SK-N-SH treated with all-trans-retinoic acid at 6 μM for 48 hours (cell line): ENCODE measurements around the gene ACACB.

Source experiments
- ATAC-seq: fragments of 200-7000 bp; cut with Tn5 transposase; 3 replicates; pipeline ENCODE4 v1.9.1; 2020; ENCODE audit warnings: mild to moderate bottlenecking, moderate library complexity
- ARNTL ChIP-seq: fragments of 450-650 bp; formaldehyde crosslinking; IDR thresholded peaks from 2 replicates; pipeline ENCODE4 v1.5.0; 2020; ENCODE audit warnings: low read depth, mild to moderate bottlenecking, moderate library complexity, borderline replicate concordance
- BACH2 ChIP-seq: fragments of 250-450 bp; sonication (Bioruptor Pico); IDR thresholded peaks from 2 replicates; pipeline ENCODE4 v1.9.0; 2021; ENCODE audit warnings: mild to moderate bottlenecking, borderline replicate concordance
- CSDC2 ChIP-seq: fragments of 250-450 bp; sonication (Bioruptor Pico); IDR thresholded peaks from 2 replicates; pipeline ENCODE4 v1.5.0; 2020; ENCODE audit warnings: mild to moderate bottlenecking, moderate library complexity
- ESRRG ChIP-seq: fragments of 250-450 bp; sonication (Bioruptor Pico); IDR thresholded peaks from 2 replicates; pipeline ENCODE4 v1.6.1; 2021; ENCODE audit warnings: mild to moderate bottlenecking
- GLIS3 ChIP-seq: fragments of 250-450 bp; sonication (Bioruptor Pico); IDR thresholded peaks from 2 replicates; pipeline ENCODE4 v1.5.0; 2020; ENCODE audit warnings: mild to moderate bottlenecking, moderate library complexity
- ISL1 ChIP-seq: fragments of 250-450 bp; sonication (Bioruptor Pico); IDR thresholded peaks from 2 replicates; pipeline ENCODE4 v2.1.2; 2022; ENCODE audit warnings: mild to moderate bottlenecking, moderate library complexity
- OSR1 ChIP-seq: fragments of 250-450 bp; sonication (Bioruptor Pico); IDR thresholded peaks from 2 replicates; pipeline ENCODE4 v1.8.0; 2022; ENCODE audit warnings: moderate library complexity, mild to moderate bottlenecking, inconsistent platforms
- PPARA ChIP-seq: fragments of 250-450 bp; sonication (Bioruptor Pico); IDR thresholded peaks from 2 replicates; pipeline ENCODE4 v1.5.0; 2020; ENCODE audit warnings: mild to moderate bottlenecking, borderline replicate concordance
- RARB ChIP-seq: fragments of 250-450 bp; sonication (Bioruptor Pico); IDR thresholded peaks from 2 replicates; pipeline ENCODE4 v1.8.0; 2021; ENCODE audit warnings: mild to moderate bottlenecking, moderate library complexity
- SNAI2 ChIP-seq: fragments of 250-450 bp; sonication (Bioruptor Pico); IDR thresholded peaks from 2 replicates; pipeline ENCODE4 v1.5.0; 2020; ENCODE audit warnings: mild to moderate bottlenecking, moderate library complexity
- TOX ChIP-seq: fragments of 250-450 bp; sonication (Bioruptor Pico); IDR thresholded peaks from 2 replicates; pipeline ENCODE4 v1.8.0; 2021; ENCODE audit warnings: mild to moderate bottlenecking, moderate library complexity, borderline replicate concordance
- ZC3H10 ChIP-seq: fragments of 250-450 bp; sonication (Bioruptor Pico); IDR thresholded peaks from 2 replicates; pipeline ENCODE4 v1.5.1; 2021; ENCODE audit warnings: mild to moderate bottlenecking, moderate library complexity
- ZFP3 ChIP-seq: fragments of 250-450 bp; sonication (Bioruptor Pico); IDR thresholded peaks from 2 replicates; pipeline ENCODE4 v1.5.0; 2020; ENCODE audit warnings: mild to moderate bottlenecking, moderate library complexity
- ZFP30 ChIP-seq: fragments of 450-650 bp; formaldehyde crosslinking; IDR thresholded peaks from 2 replicates; pipeline ENCODE4 v1.5.0; 2022; ENCODE audit warnings: mild to moderate bottlenecking, moderate library complexity
- ZNF565 ChIP-seq: fragments of 450-650 bp; formaldehyde crosslinking; conservative IDR thresholded peaks from 2 replicates; pipeline ENCODE4 v1.5.0; 2020; ENCODE audit warnings: low read depth, mild to moderate bottlenecking, moderate library complexity
- ZNF70 ChIP-seq: fragments of 450-650 bp; formaldehyde crosslinking; IDR thresholded peaks from 2 replicates; pipeline ENCODE4 v1.5.0; 2020; ENCODE audit warnings: mild to moderate bottlenecking, moderate library complexity
- ZNF8 ChIP-seq: fragments of 450-650 bp; formaldehyde crosslinking; IDR thresholded peaks from 2 replicates; pipeline ENCODE4 v1.5.0; 2020; ENCODE audit warnings: mild to moderate bottlenecking, moderate library complexity
- TF ChIP-seq, protein P1 (sequence below): fragments of 250-450 bp; sonication (Bioruptor Pico); IDR thresholded peaks from 2 replicates; pipeline ENCODE4 v1.8.0; 2021; ENCODE audit warnings: low read depth, mild to moderate bottlenecking, moderate library complexity, borderline replicate concordance
- TF ChIP-seq, protein P2 (sequence below): fragments of 250-450 bp; sonication (Bioruptor Pico); IDR thresholded peaks from 2 replicates; pipeline ENCODE4 v1.5.1; 2021; ENCODE audit warnings: mild to moderate bottlenecking, moderate library complexity
- TF ChIP-seq, protein P3 (sequence below): fragments of 250-450 bp; sonication (Bioruptor Pico); IDR thresholded peaks from 2 replicates; pipeline ENCODE4 v1.5.1; 2020; ENCODE audit warnings: low read depth, mild to moderate bottlenecking, moderate library complexity
- TF ChIP-seq, protein P4 (sequence below): fragments of 250-450 bp; sonication (Bioruptor Pico); IDR thresholded peaks from 2 replicates; pipeline ENCODE4 v1.8.0; 2020; ENCODE audit warnings: mild to moderate bottlenecking, moderate library complexity, borderline replicate concordance
- TF ChIP-seq, protein P5 (sequence below): fragments of 250-450 bp; sonication (Bioruptor Pico); IDR thresholded peaks from 2 replicates; pipeline ENCODE4 v1.5.0; 2020; ENCODE audit warnings: mild to moderate bottlenecking, moderate library complexity

Gene ACACB

DNA sequence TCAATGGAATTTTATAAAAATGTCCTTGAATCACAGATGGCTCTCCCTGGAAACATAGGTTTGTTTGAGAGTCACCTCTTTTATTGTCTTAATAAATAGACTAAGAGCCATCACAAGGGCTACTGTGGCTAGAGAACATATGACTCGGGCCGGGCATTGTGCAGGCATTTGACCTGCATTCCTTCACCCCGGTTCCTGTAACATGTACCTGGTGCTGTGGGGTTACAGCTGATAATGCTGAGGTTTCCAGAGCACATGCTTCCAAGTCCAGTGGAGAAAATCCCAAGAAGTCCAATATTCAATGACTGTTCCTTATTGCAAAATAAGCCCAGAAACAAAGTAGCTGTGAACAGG is 1.0 kb upstream of the ACACB start:
- no peak for TF ChIP-seq GLIS3 (CRISPR knock-in tag)
- no peak for TF ChIP-seq CSDC2 (CRISPR knock-in tag)
- no peak for TF ChIP-seq ESRRG (CRISPR knock-in tag)
- no peak for TF ChIP-seq ISL1 (CRISPR knock-in tag)
- TF ChIP-seq ZNF565 = no peak
- no peak for TF ChIP-seq ZNF70 (CRISPR knock-in tag)
- TF ChIP-seq, protein P1, sequence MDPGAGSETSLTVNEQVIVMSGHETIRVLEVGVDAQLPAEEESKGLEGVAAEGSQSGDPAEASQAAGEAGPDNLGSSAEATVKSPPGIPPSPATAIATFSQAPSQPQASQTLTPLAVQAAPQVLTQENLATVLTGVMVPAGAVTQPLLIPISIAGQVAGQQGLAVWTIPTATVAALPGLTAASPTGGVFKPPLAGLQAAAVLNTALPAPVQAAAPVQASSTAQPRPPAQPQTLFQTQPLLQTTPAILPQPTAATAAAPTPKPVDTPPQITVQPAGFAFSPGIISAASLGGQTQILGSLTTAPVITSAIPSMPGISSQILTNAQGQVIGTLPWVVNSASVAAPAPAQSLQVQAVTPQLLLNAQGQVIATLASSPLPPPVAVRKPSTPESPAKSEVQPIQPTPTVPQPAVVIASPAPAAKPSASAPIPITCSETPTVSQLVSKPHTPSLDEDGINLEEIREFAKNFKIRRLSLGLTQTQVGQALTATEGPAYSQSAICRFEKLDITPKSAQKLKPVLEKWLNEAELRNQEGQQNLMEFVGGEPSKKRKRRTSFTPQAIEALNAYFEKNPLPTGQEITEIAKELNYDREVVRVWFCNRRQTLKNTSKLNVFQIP (CRISPR knock-in tag) = no peak
- TF ChIP-seq TOX (CRISPR knock-in tag) = no peak
- no peak for TF ChIP-seq PPARA (CRISPR knock-in tag)
- TF ChIP-seq ZFP3 = no peak
- no peak for TF ChIP-seq SNAI2 (CRISPR knock-in tag)
- TF ChIP-seq ZNF8 = no peak
- TF ChIP-seq, all 23 proteins: peak for 0
- no peak for ATAC-seq

DNA sequence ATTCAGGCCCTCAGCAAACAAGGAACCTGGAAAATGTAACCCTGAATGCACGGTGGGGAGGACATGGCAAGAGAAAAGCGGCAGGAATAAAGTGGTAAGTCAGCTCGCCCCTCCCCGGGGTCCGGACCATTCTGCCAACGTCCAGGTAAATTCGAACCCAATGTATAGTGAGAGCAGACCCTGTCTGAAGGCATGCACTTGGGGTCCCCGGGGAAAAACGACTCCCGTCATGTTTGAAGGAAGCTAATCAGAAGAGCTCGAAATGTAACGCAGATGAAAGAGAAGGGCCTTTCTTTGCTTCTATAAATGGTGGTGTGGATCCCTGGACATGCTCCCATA is 193 bp downstream of the ACACB start:
- ATAC-seq = no peak
- TF ChIP-seq ZC3H10 (CRISPR knock-in tag) (no peak), ZNF565 (no peak), CSDC2 (CRISPR knock-in tag) (no peak), ZNF70 (CRISPR knock-in tag) (no peak), RARB (CRISPR knock-in tag) (no peak), GLIS3 (CRISPR knock-in tag) (no peak), ZFP3 (no peak), ZNF8 (no peak), PPARA (CRISPR knock-in tag) (no peak)
- TF ChIP-seq, protein P2, sequence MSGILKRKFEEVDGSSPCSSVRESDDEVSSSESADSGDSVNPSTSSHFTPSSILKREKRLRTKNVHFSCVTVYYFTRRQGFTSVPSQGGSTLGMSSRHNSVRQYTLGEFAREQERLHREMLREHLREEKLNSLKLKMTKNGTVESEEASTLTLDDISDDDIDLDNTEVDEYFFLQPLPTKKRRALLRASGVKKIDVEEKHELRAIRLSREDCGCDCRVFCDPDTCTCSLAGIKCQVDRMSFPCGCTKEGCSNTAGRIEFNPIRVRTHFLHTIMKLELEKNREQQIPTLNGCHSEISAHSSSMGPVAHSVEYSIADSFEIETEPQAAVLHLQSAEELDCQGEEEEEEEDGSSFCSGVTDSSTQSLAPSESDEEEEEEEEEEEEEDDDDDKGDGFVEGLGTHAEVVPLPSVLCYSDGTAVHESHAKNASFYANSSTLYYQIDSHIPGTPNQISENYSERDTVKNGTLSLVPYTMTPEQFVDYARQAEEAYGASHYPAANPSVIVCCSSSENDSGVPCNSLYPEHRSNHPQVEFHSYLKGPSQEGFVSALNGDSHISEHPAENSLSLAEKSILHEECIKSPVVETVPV (CRISPR knock-in tag) = no peak
- TF ChIP-seq, protein P3, sequence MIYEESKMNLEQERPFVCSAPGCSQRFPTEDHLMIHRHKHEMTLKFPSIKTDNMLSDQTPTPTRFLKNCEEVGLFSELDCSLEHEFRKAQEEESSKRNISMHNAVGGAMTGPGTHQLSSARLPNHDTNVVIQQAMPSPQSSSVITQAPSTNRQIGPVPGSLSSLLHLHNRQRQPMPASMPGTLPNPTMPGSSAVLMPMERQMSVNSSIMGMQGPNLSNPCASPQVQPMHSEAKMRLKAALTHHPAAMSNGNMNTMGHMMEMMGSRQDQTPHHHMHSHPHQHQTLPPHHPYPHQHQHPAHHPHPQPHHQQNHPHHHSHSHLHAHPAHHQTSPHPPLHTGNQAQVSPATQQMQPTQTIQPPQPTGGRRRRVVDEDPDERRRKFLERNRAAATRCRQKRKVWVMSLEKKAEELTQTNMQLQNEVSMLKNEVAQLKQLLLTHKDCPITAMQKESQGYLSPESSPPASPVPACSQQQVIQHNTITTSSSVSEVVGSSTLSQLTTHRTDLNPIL (CRISPR knock-in tag) = no peak
- TF ChIP-seq, all 23 proteins: peak for 0

DNA sequence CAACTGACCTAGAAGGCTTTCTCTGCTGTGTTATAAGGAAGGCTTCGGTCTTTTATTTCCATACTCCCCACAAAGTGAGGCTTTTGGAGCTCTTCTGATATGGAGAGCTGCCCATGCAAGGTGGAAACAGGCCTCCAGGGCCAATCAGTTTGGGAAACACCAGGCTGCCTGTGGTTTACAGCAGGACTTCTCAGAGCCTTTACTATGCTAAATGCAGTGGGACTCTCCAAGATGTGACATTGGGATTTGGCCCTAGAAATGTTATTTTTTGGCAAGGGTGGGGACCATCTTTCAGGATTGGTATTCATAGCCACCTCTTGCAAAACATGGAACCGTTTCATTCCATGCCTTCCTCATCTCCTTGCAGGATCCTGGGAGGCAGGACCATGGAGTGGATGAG is 3.7 kb downstream of the ACACB start:
- TF ChIP-seq ISL1 (CRISPR knock-in tag) (no peak), ZFP3 (no peak), ZNF8 (no peak), TOX (CRISPR knock-in tag) (no peak), SNAI2 (CRISPR knock-in tag) (no peak), BACH2 (no peak), RARB (CRISPR knock-in tag) (no peak), PPARA (CRISPR knock-in tag) (no peak), ESRRG (CRISPR knock-in tag) (no peak), ZC3H10 (CRISPR knock-in tag) (no peak), ZFP30 (CRISPR knock-in tag) (no peak), ZNF70 (CRISPR knock-in tag) (no peak)
- TF ChIP-seq, protein P2 (CRISPR knock-in tag) = no peak
- no peak for ATAC-seq

DNA sequence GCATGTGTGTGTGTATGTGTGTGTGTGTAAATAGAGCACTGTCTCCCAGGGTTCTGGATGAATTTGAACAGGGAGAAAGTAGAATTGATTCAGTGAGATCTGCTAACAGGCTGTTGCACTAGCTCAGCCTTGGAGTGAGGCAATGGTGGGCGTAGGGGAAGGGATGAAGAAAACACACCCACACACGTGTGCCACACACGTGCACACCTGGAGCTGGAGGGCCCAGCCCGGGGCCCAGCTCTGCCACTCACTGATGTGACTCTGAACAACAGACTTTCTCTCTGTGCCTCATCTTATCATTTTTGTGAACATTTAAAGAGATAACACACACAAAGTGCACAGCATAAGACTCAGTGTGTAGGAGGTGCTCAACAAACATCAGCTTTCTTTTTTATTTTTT is 4.2 kb downstream of the ACACB start:
- ATAC-seq = no peak
- TF ChIP-seq, protein P4, sequence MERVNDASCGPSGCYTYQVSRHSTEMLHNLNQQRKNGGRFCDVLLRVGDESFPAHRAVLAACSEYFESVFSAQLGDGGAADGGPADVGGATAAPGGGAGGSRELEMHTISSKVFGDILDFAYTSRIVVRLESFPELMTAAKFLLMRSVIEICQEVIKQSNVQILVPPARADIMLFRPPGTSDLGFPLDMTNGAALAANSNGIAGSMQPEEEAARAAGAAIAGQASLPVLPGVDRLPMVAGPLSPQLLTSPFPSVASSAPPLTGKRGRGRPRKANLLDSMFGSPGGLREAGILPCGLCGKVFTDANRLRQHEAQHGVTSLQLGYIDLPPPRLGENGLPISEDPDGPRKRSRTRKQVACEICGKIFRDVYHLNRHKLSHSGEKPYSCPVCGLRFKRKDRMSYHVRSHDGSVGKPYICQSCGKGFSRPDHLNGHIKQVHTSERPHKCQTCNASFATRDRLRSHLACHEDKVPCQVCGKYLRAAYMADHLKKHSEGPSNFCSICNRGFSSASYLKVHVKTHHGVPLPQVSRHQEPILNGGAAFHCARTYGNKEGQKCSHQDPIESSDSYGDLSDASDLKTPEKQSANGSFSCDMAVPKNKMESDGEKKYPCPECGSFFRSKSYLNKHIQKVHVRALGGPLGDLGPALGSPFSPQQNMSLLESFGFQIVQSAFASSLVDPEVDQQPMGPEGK (CRISPR knock-in tag) = no peak
- TF ChIP-seq ZFP3 (no peak), RARB (CRISPR knock-in tag) (no peak), OSR1 (CRISPR knock-in tag) (no peak), PPARA (CRISPR knock-in tag) (no peak), ZC3H10 (CRISPR knock-in tag) (no peak), ZNF565 (no peak), SNAI2 (CRISPR knock-in tag) (no peak), ZNF70 (CRISPR knock-in tag) (no peak), CSDC2 (CRISPR knock-in tag) (no peak), ARNTL (CRISPR knock-in tag) (no peak)
- TF ChIP-seq, protein P1 (CRISPR knock-in tag) = no peak
- TF ChIP-seq, protein P5, sequence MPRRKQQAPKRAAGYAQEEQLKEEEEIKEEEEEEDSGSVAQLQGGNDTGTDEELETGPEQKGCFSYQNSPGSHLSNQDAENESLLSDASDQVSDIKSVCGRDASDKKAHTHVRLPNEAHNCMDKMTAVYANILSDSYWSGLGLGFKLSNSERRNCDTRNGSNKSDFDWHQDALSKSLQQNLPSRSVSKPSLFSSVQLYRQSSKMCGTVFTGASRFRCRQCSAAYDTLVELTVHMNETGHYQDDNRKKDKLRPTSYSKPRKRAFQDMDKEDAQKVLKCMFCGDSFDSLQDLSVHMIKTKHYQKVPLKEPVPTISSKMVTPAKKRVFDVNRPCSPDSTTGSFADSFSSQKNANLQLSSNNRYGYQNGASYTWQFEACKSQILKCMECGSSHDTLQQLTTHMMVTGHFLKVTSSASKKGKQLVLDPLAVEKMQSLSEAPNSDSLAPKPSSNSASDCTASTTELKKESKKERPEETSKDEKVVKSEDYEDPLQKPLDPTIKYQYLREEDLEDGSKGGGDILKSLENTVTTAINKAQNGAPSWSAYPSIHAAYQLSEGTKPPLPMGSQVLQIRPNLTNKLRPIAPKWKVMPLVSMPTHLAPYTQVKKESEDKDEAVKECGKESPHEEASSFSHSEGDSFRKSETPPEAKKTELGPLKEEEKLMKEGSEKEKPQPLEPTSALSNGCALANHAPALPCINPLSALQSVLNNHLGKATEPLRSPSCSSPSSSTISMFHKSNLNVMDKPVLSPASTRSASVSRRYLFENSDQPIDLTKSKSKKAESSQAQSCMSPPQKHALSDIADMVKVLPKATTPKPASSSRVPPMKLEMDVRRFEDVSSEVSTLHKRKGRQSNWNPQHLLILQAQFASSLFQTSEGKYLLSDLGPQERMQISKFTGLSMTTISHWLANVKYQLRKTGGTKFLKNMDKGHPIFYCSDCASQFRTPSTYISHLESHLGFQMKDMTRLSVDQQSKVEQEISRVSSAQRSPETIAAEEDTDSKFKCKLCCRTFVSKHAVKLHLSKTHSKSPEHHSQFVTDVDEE = no peak
